HepG2 (cell line): ENCODE results near the gene ARMH4. TPM values are rescaled to one million over a fixed set of nuclear protein-coding genes. Genes with fewer than 3 reads are reported as not detected.

Experiments
- ATAC-seq: fragments of 200-7000 bp; cut with Tn5 transposase; 3 replicates; pipeline ENCODE4 v1.9.1; 2020; ENCODE audit warnings: mild to moderate bottlenecking, moderate library complexity
- BruUV-seq: library from RNA; stranded (reverse); fragments of 400-500 nt; replicated peaks from 2 replicates; lab custom pipeline; 2021; lab: Mats Ljungman, UMichigan
- CTCF ChIA-PET: fragments of 300-600 bp; formaldehyde crosslinking; extraction: SDS; loops from one replicate; lab custom pipeline; 2021; ENCODE audit warnings: low total read pairs, inconsistent platforms, low intra/inter-chr PET ratio; lab: Yijun Ruan, JAX
- POLR2A ChIA-PET: fragments of 350-600 bp; sonication (Branson Sonifier 250); formaldehyde crosslinking; loops from one replicate; lab custom pipeline; 2020; ENCODE audit warnings: antibody characterized with exemption, inconsistent platforms; lab: Yijun Ruan, JAX
- DNase-seq: peaks from one replicate; pipeline ENCODE4 v3.0.0-alpha.2; 2015; ENCODE audit warnings: low spot score
- FAIRE-seq: peaks from 3 replicates; lab custom pipeline; 2011; peaks lifted over from hg19 to GRCh38; lab: Jason Lieb, UNC
- H2AFZ ChIP-seq: one replicate; pipeline ENCODE4 v1.6.1; 2011; ENCODE audit warnings: low read length, inconsistent platforms
- H3K27ac ChIP-seq: fragments of 300-600 bp; 3 replicates; pipeline ENCODE4 v1.8.0; 2011; ENCODE audit warnings: mixed run types, mild to moderate bottlenecking, mixed read lengths, low read length, inconsistent platforms; ENCODE audit not compliant: insufficient read depth; ENCODE audit errors: extremely low read length
- H3K27me3 ChIP-seq, 2 experiments: fragments of 200-600 bp in 1 of 2; 2 replicates in 1 of 2; 3 replicates in 1 of 2; pipeline versions ENCODE4 v1.6.0 to v1.8.0; 2011; ENCODE audit warnings: low read length in 2 of 2, mild to moderate bottlenecking in 2 of 2, moderate library complexity in 2 of 2, inconsistent platforms in 1 of 2; ENCODE audit not compliant: insufficient read depth in 2 of 2, control insufficient read depth in 1 of 2
- H3K36me3 ChIP-seq, 2 experiments: fragments of 200-600 bp in 1 of 2; replicated peaks in 1 of 2; 2 replicates in 1 of 2; 3 replicates in 1 of 2; pipeline versions ENCODE4 v1.5.1 to v1.8.0; 2011; ENCODE audit warnings: low read length in 2 of 2, inconsistent platforms in 1 of 2; ENCODE audit not compliant: insufficient read depth in 2 of 2, control insufficient read depth in 1 of 2
- H3K4me1 ChIP-seq: 2 replicates; pipeline ENCODE4 v1.5.1; 2012; ENCODE audit warnings: low read length, inconsistent platforms; ENCODE audit not compliant: insufficient read depth
- H3K4me2 ChIP-seq: 2 replicates; pipeline ENCODE4 v1.6.0; 2011; ENCODE audit warnings: low read depth, low read length, inconsistent platforms
- H3K4me3 ChIP-seq, 3 experiments: fragments of 200-600 bp in 1 of 3; sonication (generic), shearing (Covaris generic) in 1 of 3; replicated peaks in 1 of 3; 2 replicates each; pipeline ENCODE4 v1.5.1; 2011 to 2016; ENCODE audit warnings: low read length in 3 of 3, inconsistent platforms in 2 of 3, low read depth in 2 of 3, mild to moderate bottlenecking in 2 of 3, control low read depth in 1 of 3, mixed read lengths in 1 of 3; ENCODE audit not compliant: insufficient read depth in 1 of 3
- H3K79me2 ChIP-seq: one replicate; pipeline ENCODE4 v1.6.1; 2011; ENCODE audit warnings: low read length, inconsistent platforms; ENCODE audit not compliant: insufficient read depth
- H3K9ac ChIP-seq: 2 replicates; pipeline ENCODE4 v1.6.0; 2011; ENCODE audit warnings: mild to moderate bottlenecking, low read depth, low read length, inconsistent platforms; ENCODE audit not compliant: insufficient read depth
- H3K9me3 ChIP-seq: 2 replicates; pipeline ENCODE4 v1.5.1; 2012; ENCODE audit warnings: mild to moderate bottlenecking, low read length
- H4K20me1 ChIP-seq: 2 replicates; pipeline ENCODE4 v1.6.0; 2011; ENCODE audit warnings: inconsistent platforms, mild to moderate bottlenecking, low read length, moderate library complexity; ENCODE audit not compliant: insufficient read depth
- MED8 ChIP-seq: sonication (generic); formaldehyde crosslinking; IDR thresholded peaks from 2 replicates; pipeline ENCODE4 v1.8.1; 2023; ENCODE audit warnings: mild to moderate bottlenecking, missing genetic modification reagents; ENCODE audit not compliant: insufficient replicate concordance
- MLLT10 ChIP-seq: sonication (generic); formaldehyde crosslinking; IDR thresholded peaks from 2 replicates; pipeline ENCODE4 v1.4.0; 2020; ENCODE audit warnings: missing genetic modification reagents
- NFE2 ChIP-seq: sonication (generic); formaldehyde crosslinking; IDR thresholded peaks from 2 replicates; pipeline ENCODE4 v1.4.0; 2020; ENCODE audit warnings: missing genetic modification reagents
- POGZ ChIP-seq: sonication (generic); formaldehyde crosslinking; IDR thresholded peaks from 2 replicates; pipeline ENCODE4 v1.4.0; 2020; ENCODE audit warnings: mild to moderate bottlenecking, missing genetic modification reagents
- PRMT3 ChIP-seq: sonication (generic); formaldehyde crosslinking; IDR thresholded peaks from 2 replicates; pipeline ENCODE4 v1.8.1; 2022; ENCODE audit warnings: low read depth, mild to moderate bottlenecking, moderate library complexity, missing genetic modification reagents, borderline replicate concordance
- RAD21 ChIP-seq: fragments of 450-650 bp; formaldehyde crosslinking; IDR thresholded peaks from 2 replicates; pipeline ENCODE4 v1.5.0; 2020; ENCODE audit warnings: mild to moderate bottlenecking
- RFX3 ChIP-seq: IDR thresholded peaks from 2 replicates; pipeline ENCODE4 v1.6.1; 2016; ENCODE audit warnings: missing biosample characterization, missing genetic modification reagents
- ZFP82 ChIP-seq: sonication (generic); formaldehyde crosslinking; IDR thresholded peaks from 2 replicates; pipeline ENCODE4 v1.5.1; 2020; ENCODE audit warnings: mild to moderate bottlenecking, missing genetic modification reagents, borderline replicate concordance
- ZNF496 ChIP-seq: sonication (generic); formaldehyde crosslinking; IDR thresholded peaks from 2 replicates; pipeline ENCODE4 v1.8.1; 2023; ENCODE audit warnings: mild to moderate bottlenecking, moderate library complexity, missing genetic modification reagents; ENCODE audit not compliant: insufficient replicate concordance
- ZNF704 ChIP-seq: sonication (generic); formaldehyde crosslinking; IDR thresholded peaks from 2 replicates; pipeline ENCODE4 v1.8.1; 2023; ENCODE audit warnings: mild to moderate bottlenecking, inconsistent platforms, moderate library complexity, missing genetic modification reagents, borderline replicate concordance
- WGBS: methylation state at CpG from one replicate; pipeline ENCODE4 v1.1.6; 2017; ENCODE audit warnings: low lambda C conversion rate; 5-methylcytosine and 5-hydroxymethylcytosine counted together
- in situ Hi-C: cut with HindIII; loops from 2 replicates; pipeline ENCODE4 v1.10.0; 2017; ENCODE audit warnings: low pct_unique_long_range_greater_than_20kb; ENCODE audit not compliant: extremely low pct_ligation_motif_present
- intact Hi-C: fragments of 100-400 bp; cut with micrococcal nuclease; formaldehyde crosslinking; loops from one replicate; pipeline ENCODE4 v1.10.0; 2022; ENCODE audit not compliant: unreplicated experiment
- polyA plus RNA-seq, 8 experiments: library from polyadenylated mRNA; depleted of rRNA in 3 of 8; stranded (reverse) in 7 of 8; unstranded in 1 of 8; fragments of >200 nt; fragmentation: Illumina TruSeq in 4 of 8; extraction: Trizol in 4 of 8; gene quantifications; 2 replicates each; pipeline versions ENCODE4 v1.2.1 to v1.2.3, GENCODE V29; 2011 to 2016; ENCODE audit warnings: low read depth in 4 of 8, missing spikeins in 1 of 8, mixed read lengths in 1 of 8; ENCODE audit not compliant: insufficient read depth in 1 of 8
- total RNA-seq, 5 experiments: library from RNA; depleted of rRNA; stranded (reverse); fragments of >200 nt; fragmentation: Illumina TruSeq; extraction: Trizol; gene quantifications; 2 replicates each; pipeline ENCODE4 v1.2.3, GENCODE V29; 2016; ENCODE audit warnings: low read depth in 1 of 5
- TF ChIP-seq, protein P1 (sequence below): sonication (generic); formaldehyde crosslinking; IDR thresholded peaks from 2 replicates; pipeline ENCODE4 v1.8.1; 2023; ENCODE audit warnings: missing genetic modification reagents, mild to moderate bottlenecking, borderline replicate concordance
- TF ChIP-seq, protein P2 (sequence below): sonication (generic); formaldehyde crosslinking; IDR thresholded peaks from 2 replicates; pipeline ENCODE4 v1.5.1; 2020; ENCODE audit warnings: missing genetic modification reagents, mild to moderate bottlenecking, borderline replicate concordance

ARMH4 gene
- total and polyA plus RNA-seq, 2 of the 13 experiments (the other 11 are each of a cell fraction or from before 2014, with no cell fraction given), result 0.02 to 0.18 TPM

DNA sequence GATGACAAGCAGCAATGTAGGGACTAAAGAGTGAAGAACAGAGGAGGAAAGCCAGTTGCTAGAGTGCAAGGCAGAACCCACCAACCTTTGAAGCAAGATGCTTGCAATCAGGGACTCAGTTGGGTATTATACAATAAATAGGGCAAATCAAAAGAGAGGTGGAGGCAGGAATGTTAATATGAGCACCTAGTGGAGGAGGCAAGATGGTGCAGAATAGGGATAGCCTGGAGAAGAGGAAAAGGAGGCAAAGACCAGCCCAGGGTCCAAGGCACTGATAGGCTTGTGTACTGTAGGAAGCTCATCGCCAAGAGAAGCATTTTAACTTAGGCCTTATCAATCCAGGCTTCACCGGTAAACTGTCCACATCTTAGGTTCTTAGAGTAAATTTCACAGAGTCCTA is 137.2 kb downstream of the ARMH4 start (continued):
- TF ChIP-seq ZNF704 (no peak), RFX3 (CRISPR knock-in tag) (no peak)
- TF ChIP-seq, protein P1, sequence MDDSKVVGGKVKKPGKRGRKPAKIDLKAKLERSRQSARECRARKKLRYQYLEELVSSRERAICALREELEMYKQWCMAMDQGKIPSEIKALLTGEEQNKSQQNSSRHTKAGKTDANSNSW, result no peak
- TF ChIP-seq, protein P2, sequence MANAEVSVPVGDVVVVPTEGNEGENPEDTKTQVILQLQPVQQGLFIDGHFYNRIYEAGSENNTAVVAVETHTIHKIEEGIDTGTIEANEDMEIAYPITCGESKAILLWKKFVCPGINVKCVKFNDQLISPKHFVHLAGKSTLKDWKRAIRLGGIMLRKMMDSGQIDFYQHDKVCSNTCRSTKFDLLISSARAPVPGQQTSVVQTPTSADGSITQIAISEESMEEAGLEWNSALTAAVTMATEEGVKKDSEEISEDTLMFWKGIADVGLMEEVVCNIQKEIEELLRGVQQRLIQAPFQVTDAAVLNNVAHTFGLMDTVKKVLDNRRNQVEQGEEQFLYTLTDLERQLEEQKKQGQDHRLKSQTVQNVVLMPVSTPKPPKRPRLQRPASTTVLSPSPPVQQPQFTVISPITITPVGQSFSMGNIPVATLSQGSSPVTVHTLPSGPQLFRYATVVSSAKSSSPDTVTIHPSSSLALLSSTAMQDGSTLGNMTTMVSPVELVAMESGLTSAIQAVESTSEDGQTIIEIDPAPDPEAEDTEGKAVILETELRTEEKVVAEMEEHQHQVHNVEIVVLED (CRISPR knock-in tag), result no peak

- Histone ChIP-seq H3K79me2 (no peaks in the 10 kb centered on the region), H2AFZ (no peak overlapping the region), H3K9ac (no peak overlapping the region), H3K27me3 (no peaks in the 10 kb centered on the region), H3K36me3 (no peaks in the 10 kb centered on the region), H3K4me2 (no peak overlapping the region), H3K4me1 (no peaks in the 10 kb centered on the region), H3K4me3 (no peak overlapping the region), H4K20me1 (no peaks in the 10 kb centered on the region), H3K9me3 (no peaks in the 10 kb centered on the region), H3K27ac (no peak overlapping the region)
- TF ChIP-seq PRMT3 (CRISPR knock-in tag) (no peak), MLLT10 (CRISPR knock-in tag) (no peak), POGZ (CRISPR knock-in tag) (no peak), MED8 (no peak), NFE2 (CRISPR knock-in tag) (no peak), RAD21 (CRISPR knock-in tag) (no peak), ZFP82 (CRISPR knock-in tag) (no peak), ZNF496 (CRISPR knock-in tag) (no peak)
- CTCF ChIA-PET, result no interaction called here
- POLR2A ChIA-PET, result no interaction called here
- FAIRE-seq (no peak), DNase-seq (no peak), ATAC-seq (no peak)
- intact Hi-C loops (no loop called here), in situ Hi-C loops (no loop called here)
- 0% methylated on average over 2 of the region's 2 CpGs for WGBS
- BruUV-seq, result no TSS peak
These were observed 149.4 kb downstream of the ARMH4 start for GRCh38 chr14:58002618-58003017.
